ENCODE data around the gene TMEM26. TPM values are rescaled to one million over a fixed set of nuclear protein-coding genes. Genes with fewer than 3 reads are reported as not detected.

TMEM26 gene
- total and polyA plus RNA-seq, 11 donors: 0.07 to 1.1 (median 0.31) TPM

DNA sequence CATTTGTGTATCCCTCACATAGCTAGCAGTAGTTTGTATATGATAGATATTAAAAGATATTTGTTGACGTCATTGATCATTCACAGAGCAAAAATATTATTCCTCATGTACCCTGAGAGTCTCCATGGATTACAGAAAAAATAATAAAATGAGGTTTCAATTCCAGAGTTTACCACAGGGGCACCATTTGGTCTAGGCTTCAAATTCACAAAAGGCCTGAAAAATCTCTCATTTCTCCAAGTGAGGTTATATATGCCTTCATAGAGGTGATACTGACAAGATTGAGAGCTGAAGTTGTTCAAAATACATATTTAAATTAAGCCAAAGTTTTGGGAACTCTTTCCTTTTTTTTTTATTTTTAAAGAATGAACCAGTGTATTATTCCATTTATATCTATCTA lies 52.7 kb downstream of the TMEM26 start:
- no peak for ATAC-seq
- no peak overlapping the region for H3K4me3 ChIP-seq
- intact Hi-C loops (cut with DNase I): no loop called here

DNA sequence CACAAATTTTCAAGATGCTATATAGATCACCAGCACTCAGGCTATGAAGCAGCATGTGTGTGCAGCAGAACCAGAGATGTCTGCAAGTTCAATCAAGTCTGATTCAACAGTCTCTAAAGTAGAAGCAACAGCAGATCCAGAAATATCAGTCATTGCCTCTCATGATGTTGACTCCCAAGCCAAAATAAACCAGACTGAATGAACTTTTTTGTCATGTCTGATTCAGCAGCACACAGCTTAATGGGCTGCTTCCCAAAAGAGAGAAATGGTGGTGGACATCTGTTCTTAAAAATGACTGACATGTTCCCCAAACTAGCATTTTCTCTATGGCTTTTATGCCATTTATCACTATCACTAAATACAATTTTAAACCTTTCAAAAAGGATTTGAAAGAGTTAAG lies 53.8 kb downstream of the TMEM26 start:
- no peaks in the 10 kb centered on the region for H3K36me3 ChIP-seq
- ATAC-seq: peak in 2 of 4 donors; percentile 30 to 56
- H3K4me1 ChIP-seq: peaks cover 0 to 30% (median 1%) of the 10 kb centered on the region in 12 donors
- H3K27ac ChIP-seq: no peak overlapping the region
- DNase-seq: no peak
- TF ChIP-seq, protein P1, sequence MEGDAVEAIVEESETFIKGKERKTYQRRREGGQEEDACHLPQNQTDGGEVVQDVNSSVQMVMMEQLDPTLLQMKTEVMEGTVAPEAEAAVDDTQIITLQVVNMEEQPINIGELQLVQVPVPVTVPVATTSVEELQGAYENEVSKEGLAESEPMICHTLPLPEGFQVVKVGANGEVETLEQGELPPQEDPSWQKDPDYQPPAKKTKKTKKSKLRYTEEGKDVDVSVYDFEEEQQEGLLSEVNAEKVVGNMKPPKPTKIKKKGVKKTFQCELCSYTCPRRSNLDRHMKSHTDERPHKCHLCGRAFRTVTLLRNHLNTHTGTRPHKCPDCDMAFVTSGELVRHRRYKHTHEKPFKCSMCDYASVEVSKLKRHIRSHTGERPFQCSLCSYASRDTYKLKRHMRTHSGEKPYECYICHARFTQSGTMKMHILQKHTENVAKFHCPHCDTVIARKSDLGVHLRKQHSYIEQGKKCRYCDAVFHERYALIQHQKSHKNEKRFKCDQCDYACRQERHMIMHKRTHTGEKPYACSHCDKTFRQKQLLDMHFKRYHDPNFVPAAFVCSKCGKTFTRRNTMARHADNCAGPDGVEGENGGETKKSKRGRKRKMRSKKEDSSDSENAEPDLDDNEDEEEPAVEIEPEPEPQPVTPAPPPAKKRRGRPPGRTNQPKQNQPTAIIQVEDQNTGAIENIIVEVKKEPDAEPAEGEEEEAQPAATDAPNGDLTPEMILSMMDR (IDR thresholded peaks at IDR 0.05): no peak
- TF ChIP-seq POLR2A (IDR thresholded peaks at IDR 0.05): no peak
- intact Hi-C loops (cut with DNase I): no loop called here
- peaks cover 0 to 3% (median 0%) of the 10 kb centered on the region in 9 donors for H3K27me3 ChIP-seq
- no peak overlapping the region for H3K4me3 ChIP-seq
- no peaks in the 10 kb centered on the region for H3K9me3 ChIP-seq

More for the DNA sequence above, 52.7 kb downstream of the TMEM26 start:
- no peaks in the 10 kb centered on the region for H3K9me3 ChIP-seq
- peaks cover 0 to 30% (median 1%) of the 10 kb centered on the region in 12 donors for H3K4me1 ChIP-seq
- H3K27ac ChIP-seq: no peak overlapping the region
- TF ChIP-seq POLR2A (IDR thresholded peaks at IDR 0.05): no peak
- TF ChIP-seq, protein P1 (IDR thresholded peaks at IDR 0.05): no peak
- peaks cover 0 to 3% (median 0%) of the 10 kb centered on the region in 9 donors for H3K27me3 ChIP-seq
- H3K36me3 ChIP-seq: no peaks in the 10 kb centered on the region
- 90 to 96% (median 93%) methylated on average over 1 of the region's 1 CpG for WGBS, 4 donors
- DNase-seq: no peak

DNA sequence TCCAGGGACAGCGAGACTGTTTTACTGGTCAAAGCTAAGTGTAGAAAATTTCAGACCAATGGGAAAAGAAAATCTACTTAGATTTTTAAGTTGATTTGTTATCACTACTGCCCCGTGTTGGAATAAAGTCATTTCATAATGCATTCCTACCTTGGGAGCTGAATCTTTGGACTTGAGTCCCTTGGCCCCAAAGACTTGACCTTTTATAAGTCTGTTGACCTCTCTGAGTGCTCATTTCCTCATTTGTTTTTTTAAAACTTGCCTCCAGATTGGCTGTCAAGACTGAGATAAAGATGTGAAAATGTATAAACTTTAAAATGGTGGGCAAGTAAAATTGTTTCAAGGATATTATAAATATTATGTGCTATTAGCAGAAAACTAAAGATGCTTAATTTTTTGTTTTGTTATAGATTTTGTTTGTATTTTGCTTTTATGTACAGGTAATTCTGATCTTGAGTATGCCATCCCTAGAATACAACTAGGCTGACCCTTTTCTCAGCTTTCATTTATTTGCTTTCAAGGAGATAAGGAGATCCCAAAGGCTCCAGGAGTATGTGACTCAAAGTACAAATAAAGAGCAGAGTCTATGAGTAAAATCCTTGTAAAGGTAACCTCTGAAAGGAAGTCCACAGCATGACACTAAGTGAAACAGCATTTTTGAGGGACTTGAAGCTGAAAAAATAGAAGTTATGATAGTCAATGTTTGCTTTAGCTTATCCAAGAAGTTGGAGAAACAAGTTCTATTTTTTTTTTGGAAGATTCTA lies 54.6 kb downstream of the TMEM26 start:
- H3K4me3 ChIP-seq: peak overlapping the region in 1 of 12 donors; percentile 21
- DNase-seq: no peak
- peak overlapping the region in 5 of 12 donors; percentile 25 to 90 (median 36) for H3K27ac ChIP-seq
- ATAC-seq: no peak
- H3K27me3 ChIP-seq: peaks cover 0 to 3% (median 0%) of the 10 kb centered on the region in 9 donors
- 70 to 79% (median 72%) methylated on average over 2 of the region's 2 CpGs for WGBS, 4 donors
- H3K9me3 ChIP-seq: no peaks in the 10 kb centered on the region
- intact Hi-C loops (cut with DNase I): no loop called here
- no peaks in the 10 kb centered on the region for H3K36me3 ChIP-seq
- H3K4me1 ChIP-seq: peaks cover 0 to 30% (median 1%) of the 10 kb centered on the region in 12 donors
- TF ChIP-seq, protein P1 (IDR thresholded peaks at IDR 0.05): no peak
- no peak for TF ChIP-seq POLR2A (IDR thresholded peaks at IDR 0.05)

DNA sequence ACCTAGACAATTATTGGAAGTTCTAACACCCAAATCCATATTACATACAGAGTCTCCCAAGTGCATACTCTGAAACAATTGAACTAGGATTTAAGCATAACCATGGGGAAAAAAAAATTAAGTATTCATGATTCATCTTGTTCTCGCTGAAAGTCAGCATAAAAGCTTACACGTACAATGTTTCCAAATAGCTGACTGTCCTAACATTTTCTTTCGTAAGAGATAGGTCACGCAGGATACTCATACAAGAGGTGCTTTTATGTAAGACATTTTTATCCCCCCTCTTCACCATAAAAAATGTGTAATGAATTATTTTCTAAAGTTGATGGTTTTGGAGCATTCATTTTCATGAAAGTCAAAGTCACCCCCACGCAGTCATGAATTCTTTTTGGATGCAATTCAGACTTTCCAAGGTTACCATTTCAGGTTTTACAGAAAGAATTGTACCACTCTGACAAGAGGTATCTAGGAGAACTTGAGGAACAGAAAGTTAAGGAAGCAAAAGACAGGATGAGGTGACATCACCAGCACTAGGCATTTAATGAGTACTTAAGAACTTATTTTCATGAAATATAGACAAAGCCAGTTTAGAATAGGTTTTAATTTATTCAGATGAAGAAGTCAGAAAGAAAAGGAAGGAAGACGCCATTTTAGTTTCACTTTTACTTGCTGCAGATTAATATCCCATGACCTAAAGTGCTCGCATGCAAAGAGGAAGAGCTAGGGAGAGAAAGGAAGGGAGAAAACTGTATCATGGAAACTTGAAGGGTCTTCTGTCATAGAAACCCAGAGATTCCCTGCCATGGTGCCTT lies 55.8 kb downstream of the TMEM26 start:
- peaks cover 0 to 3% (median 0%) of the 10 kb centered on the region in 9 donors for H3K27me3 ChIP-seq
- ATAC-seq: peak in 2 of 4 donors; percentile 41 to 54
- no peaks in the 10 kb centered on the region for H3K36me3 ChIP-seq
- 69 to 75% (median 73%) methylated on average over 7 of the region's 7 CpGs for WGBS, 4 donors
- peaks cover 0 to 2% (median 0%) of the 10 kb centered on the region in 12 donors for H3K9me3 ChIP-seq
- peak overlapping the region in 7 of 12 donors; percentile 20 to 90 (median 36) for H3K27ac ChIP-seq
- no peak for DNase-seq
- intact Hi-C loops (cut with DNase I): no loop called here
- peak overlapping the region in 9 of 12 donors; percentile 21 to 41 (median 32) for H3K4me3 ChIP-seq
- H3K4me1 ChIP-seq: peaks cover 0 to 30% (median 1%) of the 10 kb centered on the region in 12 donors
- TF ChIP-seq, protein P1 (IDR thresholded peaks at IDR 0.05): no peak
- TF ChIP-seq POLR2A (IDR thresholded peaks at IDR 0.05): no peak

All from heart left ventricle (tissue), 16 donors.